ENCODE data around the gene UGT1A5.

- TF ChIP-seq CTCF (IDR thresholded peaks at IDR 0.05; ENCODE audit: insufficient read depth, low read length, poor library complexity, severe bottlenecking): no peak
- no peak for TF ChIP-seq EZH2phosphoT487 (conservative IDR thresholded peaks at IDR 0.05; ENCODE audit: low read length)
Measured at GRCh38 chr2:233768076-233768475, 55.4 kb downstream of the UGT1A5 start.

Measured in SU-DHL-6 (cell line).